Stimulated activated CD4-positive, alpha-beta T cell treated with anti-CD3 and anti-CD28 coated beads, Interleukin-15, amount 100 ng/mL, for 24 hours (primary cell): ENCODE data around the gene CCNF.
"Not testable (repeated sequence)": the region's sequence is repeated elsewhere in the genome, so short reads cannot be mapped to it uniquely, and the experiment has no call there.

ENCODE experiments used
- DNase-seq: peaks from one replicate; pipeline ENCODE4 v3.0.0-alpha.2; 2020

CCNF gene

DNA sequence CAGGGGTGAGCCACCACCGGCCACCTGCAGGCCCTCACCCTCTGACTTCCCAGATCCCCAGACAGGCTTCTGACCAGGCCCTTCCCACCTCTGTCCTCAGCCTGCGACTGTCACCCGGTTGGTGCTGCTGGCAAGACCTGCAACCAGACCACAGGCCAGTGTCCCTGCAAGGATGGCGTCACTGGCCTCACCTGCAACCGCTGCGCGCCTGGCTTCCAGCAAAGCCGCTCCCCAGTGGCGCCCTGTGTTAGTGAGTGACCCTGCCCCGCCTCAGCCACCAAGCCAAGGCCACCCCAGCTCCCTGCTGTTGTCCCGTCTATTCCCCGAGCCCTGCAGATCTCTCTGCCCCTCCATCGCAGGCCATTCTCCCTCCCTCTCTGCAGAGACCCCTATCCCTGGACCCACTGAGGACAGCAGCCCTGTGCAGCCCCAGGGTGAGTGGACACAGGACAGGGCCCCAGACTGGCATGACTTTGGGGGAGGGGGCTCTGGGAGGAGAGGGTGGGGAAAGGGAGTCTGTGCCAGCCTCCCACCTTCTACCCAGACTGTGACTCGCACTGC lies 43.7 kb downstream of the CCNF start:
- DNase-seq: no peak

DNA sequence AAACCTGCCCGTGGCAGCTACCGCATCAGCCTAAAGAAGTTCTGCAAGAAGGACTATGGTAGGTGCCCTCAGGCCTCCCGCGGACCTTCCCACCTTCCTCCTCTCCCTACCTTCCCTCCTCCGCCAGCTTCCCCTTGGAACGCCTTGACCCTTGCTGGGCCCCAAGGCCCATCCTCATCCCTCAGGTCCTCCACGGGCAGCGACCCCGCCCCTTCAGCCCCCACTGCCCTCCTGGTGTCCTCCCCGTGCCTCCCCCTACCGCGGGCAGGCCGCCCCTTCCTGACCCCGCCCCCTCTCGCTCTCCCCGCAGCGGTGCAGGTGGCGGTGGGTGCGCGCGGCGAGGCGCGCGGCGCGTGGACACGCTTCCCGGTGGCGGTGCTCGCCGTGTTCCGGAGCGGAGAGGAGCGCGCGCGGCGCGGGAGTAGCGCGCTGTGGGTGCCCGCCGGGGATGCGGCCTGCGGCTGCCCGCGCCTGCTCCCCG lies 44.2 kb downstream of the CCNF start:
- DNase-seq: peak; percentile 59

DNA sequence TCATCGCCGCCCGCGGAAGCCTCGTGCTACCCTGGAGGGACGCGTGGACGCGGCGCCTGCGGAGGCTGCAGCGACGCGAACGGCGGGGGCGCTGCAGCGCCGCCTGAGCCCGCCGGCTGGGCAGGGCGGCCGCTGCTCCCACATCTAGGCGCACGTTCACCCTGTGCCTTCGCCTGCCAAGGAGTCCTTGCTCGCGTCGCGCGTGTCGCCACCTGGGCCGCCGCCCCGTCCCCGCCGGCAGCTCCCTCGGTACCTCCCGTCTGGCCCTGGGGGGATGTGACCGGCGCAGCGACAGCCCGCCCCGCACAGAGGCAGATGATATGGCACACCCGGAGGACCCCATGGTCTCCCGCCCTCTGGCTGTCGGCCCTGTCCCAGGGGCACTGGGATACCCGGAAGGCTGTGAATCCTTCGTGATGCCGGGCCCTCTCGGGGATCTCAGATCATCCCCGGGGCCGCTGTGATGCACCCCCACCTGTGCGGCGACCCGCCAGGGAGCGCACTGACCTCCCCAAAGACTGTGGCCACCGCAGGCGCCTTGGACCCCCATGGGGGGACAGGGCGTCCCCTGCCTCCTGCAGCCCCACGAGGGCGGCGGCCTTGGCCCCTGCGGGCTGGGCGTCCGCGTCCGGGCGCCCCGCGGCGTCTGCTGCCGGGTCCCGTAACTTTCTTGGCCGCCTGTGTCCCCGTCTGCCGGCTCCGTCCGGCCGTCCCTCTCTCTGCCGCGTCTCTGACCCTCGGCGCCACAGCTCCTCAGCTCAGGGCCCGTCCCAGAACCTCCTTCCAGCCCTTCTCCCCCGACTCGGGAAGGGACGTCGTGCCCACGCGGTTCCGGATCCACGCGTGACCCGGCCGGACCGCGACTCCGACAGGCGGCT lies 45.0 kb downstream of the CCNF start:
- peak; percentile 69 for DNase-seq

DNA sequence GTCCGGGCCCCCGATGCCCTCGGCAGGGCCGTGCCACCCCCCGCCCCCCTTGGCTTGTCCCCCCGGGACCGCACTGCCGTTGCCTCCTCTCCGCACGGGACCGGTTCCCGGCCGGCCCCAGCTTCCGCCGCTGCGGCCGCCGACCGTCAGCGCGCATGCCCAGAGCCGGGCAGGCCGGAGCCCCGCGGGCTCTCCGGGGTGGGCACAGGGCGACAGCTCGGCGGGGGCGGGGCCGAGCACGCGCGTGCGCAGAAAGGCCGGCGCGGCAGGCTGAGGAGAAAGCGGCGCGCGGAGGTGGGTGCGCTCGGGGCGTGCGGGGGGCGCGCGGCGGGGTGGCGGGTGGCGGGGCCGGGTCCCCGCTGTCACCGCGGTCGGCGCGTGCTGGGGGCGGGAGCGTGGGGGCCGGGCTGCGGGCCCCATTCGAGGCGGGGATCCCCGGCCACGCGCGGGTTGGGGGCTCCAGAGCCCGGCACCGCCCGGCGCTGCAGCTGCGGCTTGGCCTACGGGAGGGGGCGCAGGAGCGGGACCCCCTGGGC lies 45.7 kb downstream of the CCNF start, which contains the start of gene TBC1D24:
Gene TBC1D24 (plus strand): TSS at position 251 of the 536 bp plus-strand sequence. CDS start 21,022 bp downstream, outside the sequence.
- peak; percentile 89 for DNase-seq

DNA sequence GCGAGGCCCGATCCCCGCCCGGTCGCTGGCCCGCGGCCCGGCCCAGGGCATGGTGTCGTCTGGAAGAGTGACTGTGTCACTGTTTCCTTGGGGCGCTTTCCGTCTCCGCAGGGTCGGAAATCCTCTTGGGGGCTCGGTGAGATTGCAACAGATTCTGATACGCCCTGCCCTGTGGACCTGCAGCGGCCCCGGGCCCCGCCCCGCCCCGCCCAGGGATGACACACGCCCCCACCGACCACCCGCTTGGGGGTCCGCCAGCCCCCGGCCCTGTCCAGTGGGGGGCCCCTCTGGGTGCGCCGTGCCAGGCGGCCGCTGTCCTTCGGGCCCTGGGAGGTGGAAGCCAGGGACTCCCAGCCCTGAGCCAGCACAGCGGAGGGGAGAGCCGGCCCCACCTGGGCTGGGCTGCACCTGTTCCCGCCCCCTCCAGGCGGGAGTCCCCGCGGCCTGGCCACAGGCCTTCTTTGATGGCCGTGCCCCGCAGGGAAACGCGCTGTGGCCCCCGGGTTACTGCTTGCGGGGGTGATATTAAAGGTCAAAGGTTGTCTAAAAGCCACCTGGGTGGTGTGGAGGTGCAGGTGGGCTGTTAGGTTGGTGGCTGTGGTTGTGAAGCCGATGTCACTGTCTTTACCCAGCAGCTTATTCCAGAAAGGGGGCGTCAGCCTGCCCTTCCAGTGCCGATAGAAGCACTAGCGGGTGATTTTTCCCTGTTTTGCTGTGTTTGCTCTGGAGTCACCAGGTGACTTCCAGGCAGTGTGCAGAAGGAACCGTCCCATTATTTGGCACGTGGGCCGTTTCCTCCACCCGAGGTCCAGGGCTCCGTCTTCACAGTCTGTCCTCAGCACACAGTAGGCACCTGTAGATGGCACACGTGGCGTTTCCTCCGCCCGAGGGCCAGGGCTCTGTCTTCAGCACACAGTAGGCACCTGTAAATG lies 46.4 kb downstream of the CCNF start:
- DNase-seq: peak; percentile 58

DNA sequence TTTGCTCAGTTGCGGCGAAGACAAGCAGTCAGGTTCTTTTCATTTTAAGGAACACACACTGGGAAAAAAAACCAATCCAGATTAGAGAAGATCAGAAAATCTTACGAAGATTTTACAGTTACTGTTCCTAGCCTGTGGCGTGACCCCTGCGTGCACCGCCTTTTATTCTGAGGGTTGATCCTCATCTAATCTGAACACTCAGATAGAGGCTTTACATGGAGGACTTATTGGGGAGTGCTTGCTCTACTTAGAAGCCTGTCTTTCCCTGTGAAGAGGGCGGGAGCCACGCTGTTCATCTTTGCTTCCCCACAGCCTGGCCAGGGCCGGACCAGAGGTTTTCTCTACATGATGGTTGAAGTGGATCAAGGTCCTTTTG lies 47.1 kb downstream of the CCNF start:
- no peak for DNase-seq

DNA sequence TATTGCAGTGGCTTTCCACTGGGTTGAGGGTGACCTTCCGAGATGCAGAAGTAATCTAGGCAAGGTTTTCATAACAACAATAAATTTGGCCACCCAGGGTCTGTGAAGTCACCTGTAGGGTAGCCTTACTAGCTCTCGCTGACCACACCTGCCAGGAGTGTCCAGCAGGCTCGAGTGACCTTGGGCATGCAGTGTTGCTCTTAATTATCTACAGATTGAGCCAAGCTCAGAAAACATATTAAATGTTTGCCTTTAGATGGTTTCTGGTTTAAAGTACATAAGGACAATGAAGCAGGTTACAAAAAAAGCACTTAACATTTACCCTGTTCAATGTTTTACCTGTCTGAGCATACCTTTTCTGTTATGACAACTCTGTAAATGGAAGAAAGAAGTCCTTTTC lies 47.5 kb downstream of the CCNF start:
- DNase-seq: no peak

DNA sequence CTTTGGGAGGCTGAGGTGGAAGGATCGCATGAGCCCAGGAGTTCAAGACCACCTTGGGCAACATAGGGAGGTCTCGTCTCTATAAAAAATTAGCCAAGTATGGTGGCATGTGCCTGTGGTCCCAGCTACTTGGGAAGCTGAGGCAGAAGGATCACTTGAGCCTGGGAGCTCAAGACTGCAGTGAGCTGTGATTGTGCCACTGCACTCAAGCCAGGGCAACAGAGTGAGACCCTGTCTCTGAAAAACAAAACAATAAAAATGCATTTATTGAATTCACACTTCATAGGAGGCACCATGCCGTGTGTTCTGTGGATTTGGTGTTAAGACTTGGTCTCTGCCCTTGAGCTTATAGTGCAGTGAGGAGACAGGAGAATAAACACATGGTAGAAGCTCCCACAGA lies 48.1 kb downstream of the CCNF start:
- DNase-seq: no peak

DNA sequence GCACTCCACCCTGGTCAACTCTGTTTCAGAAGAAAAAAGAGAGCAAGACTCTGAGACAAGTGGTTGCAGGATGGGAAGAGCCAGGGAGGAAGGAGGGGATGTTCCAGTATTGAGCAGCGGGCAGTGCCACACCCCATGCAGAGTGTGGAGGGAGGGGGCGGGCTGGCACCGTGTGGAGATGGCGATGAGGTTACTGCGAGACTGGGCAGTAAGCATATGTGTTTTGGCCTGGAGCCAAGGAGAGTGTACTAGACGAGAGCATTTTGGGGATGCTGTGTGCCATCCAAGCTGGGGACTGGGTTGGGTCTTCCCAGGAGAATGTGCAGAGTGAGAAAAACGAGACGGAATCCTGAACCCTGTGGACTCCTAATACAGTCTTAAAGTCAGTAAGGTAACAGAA lies 49.0 kb downstream of the CCNF start:
- DNase-seq: no peak

DNA sequence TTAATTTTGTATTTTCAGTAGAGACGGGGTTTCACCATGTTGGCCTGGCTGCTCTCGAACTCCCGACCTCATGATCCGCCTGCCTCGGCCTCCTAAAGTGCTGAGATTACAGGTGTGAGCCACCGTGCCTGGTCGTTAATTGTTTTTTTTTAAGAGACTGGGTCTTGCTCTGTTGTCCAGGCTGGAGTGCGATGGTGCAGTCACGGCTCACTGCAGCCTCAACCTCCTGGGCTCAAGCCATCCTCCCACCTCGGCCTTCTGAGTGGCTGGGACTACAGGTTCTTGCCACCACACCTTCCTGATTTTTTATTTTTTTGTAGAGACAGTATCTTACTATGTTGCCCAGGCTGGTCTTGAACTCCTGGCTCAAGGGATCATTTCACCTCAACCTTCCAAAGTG lies 50.7 kb downstream of the CCNF start:
- DNase-seq: not testable (repeated sequence)

DNA sequence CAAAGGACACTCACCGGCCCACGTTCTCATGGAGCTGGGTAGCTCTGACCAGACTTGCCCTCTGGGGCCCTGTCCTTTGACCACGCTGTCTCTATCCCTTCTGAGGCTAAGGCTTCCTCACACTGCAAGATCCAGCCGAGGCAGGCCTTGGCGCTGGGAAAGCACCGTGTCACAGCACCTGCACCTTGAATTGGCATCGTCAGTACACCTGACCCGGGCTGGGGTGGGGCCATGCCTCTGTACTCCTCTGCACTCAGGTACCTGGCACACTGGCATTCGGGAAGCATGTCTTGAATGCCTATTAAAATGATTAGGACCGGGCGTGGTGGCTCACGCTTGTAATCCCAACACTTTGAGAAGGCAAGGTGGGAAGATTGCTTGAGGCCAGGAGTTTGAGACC lies 51.7 kb downstream of the CCNF start:
- DNase-seq: no peak

DNA sequence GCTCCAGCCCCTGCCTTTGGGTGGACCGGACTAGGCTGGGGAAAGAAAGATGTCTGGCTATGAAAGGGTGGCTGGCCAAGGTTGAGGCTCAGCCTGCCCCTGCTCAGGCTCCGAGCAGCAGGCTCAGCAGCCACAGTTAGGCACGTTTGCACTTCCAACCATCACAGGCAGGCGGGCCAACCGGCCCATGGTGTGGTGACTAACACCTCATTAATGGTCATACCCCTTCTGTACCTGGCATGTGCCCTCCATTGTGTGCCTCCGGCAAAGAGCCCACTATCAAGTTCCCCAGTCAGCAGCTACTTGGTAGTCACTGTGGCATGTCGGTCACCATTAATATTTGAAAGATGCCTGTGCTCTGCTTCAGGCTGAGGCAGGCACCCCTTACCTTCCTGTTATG lies 52.4 kb downstream of the CCNF start:
- DNase-seq: no peak

DNA sequence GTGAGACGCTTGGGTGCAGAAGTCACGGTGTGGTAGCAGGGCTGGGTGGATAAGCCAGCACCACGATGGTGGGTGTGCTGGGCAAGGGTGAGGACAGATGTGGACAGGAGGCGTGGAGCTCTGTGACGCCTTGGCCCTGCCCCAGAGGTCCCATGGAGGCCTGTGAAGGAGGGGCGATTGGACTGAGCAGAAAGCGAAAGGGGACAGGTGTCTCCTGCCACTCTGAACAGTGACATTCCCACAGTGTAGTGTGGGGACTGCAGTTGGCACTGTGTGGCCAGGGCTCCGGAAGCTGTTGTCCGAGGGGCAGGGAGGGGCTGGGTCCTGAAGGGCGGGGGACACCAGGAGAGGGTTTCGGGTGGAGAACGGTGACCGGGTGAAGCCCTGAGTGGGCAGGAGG lies 53.0 kb downstream of the CCNF start:
- no peak for DNase-seq

DNA sequence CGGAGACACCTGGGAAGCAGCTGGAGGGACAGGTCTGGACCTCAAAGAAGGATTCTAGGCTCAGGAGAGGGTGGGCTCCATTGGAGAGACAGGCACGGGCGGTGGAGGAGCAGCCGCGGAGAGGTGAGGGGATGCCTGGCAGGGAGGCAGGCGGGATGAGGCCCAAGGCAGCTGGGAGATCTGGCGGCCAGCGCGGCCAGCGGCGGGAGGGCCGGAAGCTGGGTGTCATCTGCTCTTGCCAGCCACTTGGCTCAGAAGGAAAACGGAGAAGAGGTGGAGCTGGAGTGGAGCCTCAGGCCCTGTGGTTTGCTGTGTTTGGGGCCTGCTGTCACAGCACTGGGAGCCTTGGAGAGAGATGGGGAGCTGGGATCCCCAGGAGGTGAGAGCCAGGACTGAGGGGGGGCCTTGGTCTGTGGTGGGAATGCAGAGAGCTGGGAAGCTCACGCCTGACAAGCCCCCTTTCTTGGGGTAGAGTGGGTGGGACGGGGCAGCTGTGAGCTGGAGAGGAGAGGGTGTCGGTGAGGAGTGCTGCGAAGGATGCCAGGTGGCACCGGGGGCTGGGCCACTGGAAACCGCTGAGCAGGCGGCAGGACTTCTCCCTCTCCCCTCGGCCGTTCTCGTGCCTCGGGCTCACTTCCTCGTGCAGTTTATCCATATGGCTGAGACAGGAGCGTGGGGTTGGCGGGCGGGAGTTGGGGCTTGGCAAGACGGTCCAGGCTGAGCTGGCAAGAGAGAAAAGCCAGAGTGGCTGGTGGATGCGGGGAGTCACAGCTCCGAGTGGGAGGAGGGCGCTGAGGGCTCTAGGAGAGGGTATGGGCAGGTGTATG lies 53.7 kb downstream of the CCNF start:
- no peak for DNase-seq

DNA sequence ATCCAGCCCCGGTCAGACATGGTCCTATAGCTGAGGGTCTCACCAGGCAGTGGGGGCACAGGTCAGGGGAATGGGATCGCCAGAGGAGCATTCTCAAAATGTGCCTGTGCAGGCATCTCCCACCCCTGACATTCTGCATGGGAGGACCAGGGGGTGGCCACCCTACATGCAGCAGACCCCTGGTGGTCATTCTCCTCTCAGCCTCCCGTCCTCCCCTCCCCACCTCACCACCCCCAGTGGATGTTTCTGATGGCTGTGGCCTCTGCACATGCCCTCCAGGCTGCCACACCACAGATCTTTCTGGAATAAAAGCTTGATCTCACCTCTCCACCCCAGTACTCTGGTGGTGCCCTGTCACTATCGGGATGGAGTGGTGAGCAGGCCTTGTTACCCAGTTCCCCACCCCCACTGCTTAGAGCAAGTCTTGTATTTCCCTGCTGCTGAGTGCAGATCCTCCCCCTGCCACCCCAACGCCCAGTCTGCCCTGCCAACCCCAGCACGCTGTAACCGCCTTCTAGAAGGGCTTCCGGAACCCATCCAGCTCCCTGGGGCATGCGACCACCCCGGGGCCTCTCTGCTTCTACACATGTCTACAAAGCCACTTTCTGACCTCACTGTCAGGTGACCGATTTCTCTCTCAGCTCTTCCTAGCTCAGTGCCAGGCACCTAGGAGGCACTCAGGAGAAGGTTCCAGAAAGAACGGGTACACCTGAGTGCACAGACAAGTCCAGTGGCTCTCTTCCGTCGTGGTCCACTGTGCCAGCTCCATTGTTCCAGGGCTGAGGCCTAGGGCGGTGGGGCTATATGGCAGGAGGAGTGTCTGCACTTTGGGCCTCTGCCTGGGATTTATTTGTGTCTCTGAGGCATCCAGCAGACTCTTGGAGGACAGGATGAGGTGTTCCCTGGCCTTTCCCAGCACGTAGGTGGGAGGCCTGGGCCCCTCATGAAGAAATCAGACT lies 55.0 kb downstream of the CCNF start:
- DNase-seq: no peak

DNA sequence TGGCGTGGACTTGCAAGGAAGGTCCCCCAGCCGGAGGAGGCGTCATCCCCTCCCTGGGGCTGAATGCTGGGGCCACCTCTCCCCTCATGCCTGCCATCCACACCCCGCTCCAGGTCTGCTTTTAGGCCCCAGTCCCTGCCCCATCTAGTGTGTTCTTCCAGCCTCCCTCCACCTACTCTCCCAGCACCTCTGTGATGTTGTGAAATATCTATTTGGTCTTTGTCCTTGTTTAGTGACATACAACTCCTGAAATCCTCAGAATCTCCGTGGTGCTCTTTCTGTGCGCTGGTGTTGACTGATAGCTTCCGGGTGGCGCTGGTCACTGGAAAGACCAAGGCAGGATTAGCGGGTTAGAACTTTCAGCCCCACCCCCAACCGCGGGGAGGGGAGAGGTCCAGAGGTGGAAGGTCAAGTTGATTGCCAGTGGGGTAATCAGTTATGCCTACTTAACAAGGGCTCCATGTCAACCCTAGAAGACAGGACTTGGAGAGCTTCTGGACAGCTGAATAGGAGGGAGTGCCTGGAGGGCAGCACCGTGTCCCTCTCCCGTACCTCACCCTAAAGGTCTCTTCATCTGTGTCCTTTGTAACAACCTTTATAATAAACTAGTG lies 55.8 kb downstream of the CCNF start:
- no peak for DNase-seq

DNA sequence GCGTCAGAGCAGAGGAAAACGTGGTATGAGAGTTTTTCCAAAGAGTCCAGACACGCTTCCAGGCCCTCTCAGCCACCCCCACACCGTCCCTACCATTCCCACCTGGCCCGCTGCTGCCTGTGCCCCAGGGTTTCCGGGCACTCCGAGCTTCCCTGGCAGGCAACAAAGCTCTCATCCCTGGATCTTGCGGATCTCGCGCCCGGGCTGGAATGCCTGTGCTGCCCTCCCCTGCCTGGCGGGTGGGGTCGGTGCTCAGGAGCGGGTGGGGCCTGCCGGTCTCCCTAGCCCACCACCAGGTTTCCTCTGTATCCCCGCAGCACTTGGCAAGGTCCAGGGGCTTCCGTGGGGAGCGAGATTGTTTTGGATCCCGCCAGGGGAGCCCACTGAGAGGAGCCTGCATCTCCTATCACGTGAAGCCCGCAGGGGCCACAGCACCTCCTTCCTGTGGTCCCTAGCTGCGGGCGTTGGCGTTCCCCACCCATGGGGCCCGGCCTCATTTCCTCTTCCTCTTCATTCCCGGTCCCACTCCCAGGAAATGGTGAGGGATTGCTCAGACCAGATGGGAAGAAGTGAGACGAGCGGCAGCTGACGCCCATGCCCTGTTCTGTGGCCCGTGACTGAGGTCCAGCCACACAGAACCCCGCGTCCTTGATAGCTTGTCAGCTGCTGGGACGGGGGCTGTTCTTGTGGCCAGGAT lies 56.7 kb downstream of the CCNF start:
- DNase-seq: no peak

DNA sequence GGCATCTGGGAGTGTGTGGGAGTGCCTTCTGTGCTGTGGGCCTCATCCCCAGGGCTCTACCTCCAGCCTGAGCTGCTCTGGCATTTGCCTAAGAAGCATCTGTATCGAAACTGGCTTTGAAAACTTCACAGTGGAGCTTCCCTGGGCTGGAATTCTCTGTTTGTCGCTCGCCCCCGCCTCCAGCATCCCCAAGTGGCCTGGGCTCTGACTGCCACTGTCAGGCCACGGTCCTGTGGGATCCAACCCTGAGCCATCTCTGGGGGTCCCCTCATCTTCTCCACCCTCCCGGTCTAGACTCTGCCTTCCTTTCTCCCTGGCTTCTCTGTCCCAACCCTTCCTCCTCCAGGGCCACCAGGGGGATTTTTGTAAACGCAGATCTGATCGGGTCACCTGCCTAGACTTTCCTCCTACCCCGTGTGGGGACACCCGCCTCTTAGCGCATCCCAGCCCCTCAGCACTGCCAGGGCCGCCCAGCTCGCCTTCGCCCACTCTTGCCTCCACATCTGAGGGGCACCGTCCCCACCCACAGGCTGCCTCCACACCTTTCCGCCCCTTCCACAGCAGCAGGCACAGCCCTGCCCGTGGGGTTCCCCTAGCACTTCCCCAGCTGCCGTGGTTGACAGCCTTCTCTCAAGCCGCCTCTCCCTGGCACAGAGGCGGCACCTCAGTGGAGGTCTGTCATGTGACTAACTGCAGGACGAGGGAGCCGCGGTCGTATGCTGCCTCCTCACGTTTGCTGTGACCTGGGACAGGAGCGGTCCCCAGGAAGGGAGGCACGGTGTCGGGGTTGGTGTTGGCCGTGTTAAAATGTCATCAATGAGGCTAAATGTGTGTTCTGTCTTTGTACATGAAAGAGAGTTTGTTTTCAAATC lies 57.6 kb downstream of the CCNF start:
- DNase-seq: peak; percentile 78

DNA sequence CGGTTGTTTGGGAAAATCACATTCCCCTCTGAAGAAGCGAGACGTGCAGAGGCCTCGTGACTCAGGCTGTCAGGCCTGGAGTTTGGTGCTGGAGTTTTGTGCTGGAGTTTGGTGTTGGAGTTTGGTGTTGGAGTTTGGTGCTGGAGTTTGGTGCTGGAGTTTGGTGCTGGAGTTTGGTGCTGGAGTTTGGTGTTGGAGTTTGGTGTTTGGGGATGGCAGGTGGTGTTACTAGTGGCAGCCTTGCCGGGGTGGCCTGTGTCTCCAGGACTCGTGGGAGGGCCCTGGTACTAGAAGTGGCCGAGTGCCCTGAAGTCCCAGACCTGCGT lies 58.2 kb downstream of the CCNF start:
- no peak for DNase-seq
